Endometrium (tissue), 2 donors: ENCODE measurements around the gene ASB9.
"Not testable (repeated sequence)": the region's sequence is repeated elsewhere in the genome, so short reads cannot be mapped to it uniquely, and the experiment has no call there.

ENCODE experiments used
- FAIRE-seq: peaks from 2 replicates; lab custom pipeline; 2012; peaks lifted over from hg19 to GRCh38; lab: Jason Lieb, UNC
- donor health status: control.
- donor health status: control.

ASB9 gene

GRCh38 chrX:15241301-15241700 lies 28.6 kb downstream of the ASB9 start:
- no peak for FAIRE-seq

GRCh38 chrX:15240414-15240813 lies 29.5 kb downstream of the ASB9 start:
- FAIRE-seq = no peak

GRCh38 chrX:15236146-15236545 lies 33.7 kb downstream of the ASB9 start:
- no peak for FAIRE-seq

GRCh38 chrX:15235001-15235400 lies 34.9 kb downstream of the ASB9 start:
- FAIRE-seq = no peak

GRCh38 chrX:15233416-15234015 lies 36.4 kb downstream of the ASB9 start:
- no peak for FAIRE-seq

GRCh38 chrX:15224747-15225146 lies 45.1 kb downstream of the ASB9 start:
- FAIRE-seq = no peak

GRCh38 chrX:15221321-15221720 lies 48.6 kb downstream of the ASB9 start:
- FAIRE-seq = no peak

- FAIRE-seq = no peak
Measured at GRCh38 chrX:15217161-15217560, 52.7 kb downstream of the ASB9 start.

- no peak for FAIRE-seq
Measured at GRCh38 chrX:15216280-15216679, 53.6 kb downstream of the ASB9 start.

GRCh38 chrX:15215366-15215765 lies 54.5 kb downstream of the ASB9 start:
- no peak for FAIRE-seq

- no peak for FAIRE-seq
Measured at GRCh38 chrX:15214588-15214987, 55.3 kb downstream of the ASB9 start.

GRCh38 chrX:15209096-15209495 lies 60.8 kb downstream of the ASB9 start:
- no peak for FAIRE-seq

GRCh38 chrX:15207994-15208393 lies 61.9 kb downstream of the ASB9 start:
- FAIRE-seq = no peak

- no peak for FAIRE-seq
Measured at GRCh38 chrX:15207384-15207783, 62.5 kb downstream of the ASB9 start.

GRCh38 chrX:15206306-15206705 lies 63.6 kb downstream of the ASB9 start:
- no peak for FAIRE-seq

GRCh38 chrX:15204130-15204751 lies 65.6 kb downstream of the ASB9 start:
- no peak for FAIRE-seq

GRCh38 chrX:15203694-15204093 lies 66.2 kb downstream of the ASB9 start:
- no peak for FAIRE-seq

GRCh38 chrX:15202454-15203177 lies 67.3 kb downstream of the ASB9 start:
- FAIRE-seq = no peak

GRCh38 chrX:15200871-15201270 lies 69.0 kb downstream of the ASB9 start:
- no peak for FAIRE-seq

GRCh38 chrX:15198608-15199202 lies 71.2 kb downstream of the ASB9 start:
- FAIRE-seq = not testable (repeated sequence)

GRCh38 chrX:15194146-15194545 lies 75.7 kb downstream of the ASB9 start:
- no peak for FAIRE-seq
